HCT116 (cell line): ENCODE measurements around the gene PRKCA.

Experiments used
- EGR1 ChIP-seq: IDR thresholded peaks from 2 replicates; pipeline ENCODE4 v1.6.1; 2012; ENCODE audit warnings: low read depth
- EZH2 ChIP-seq: fragments of 200-600 bp; sonication (generic); IDR thresholded peaks from 2 replicates; pipeline ENCODE4 v1.6.1; 2017; ENCODE audit warnings: antibody characterized with exemption, mixed run types
- POLR2A ChIP-seq: IDR thresholded peaks from 2 replicates; pipeline ENCODE4 v1.7.0; 2011; ENCODE audit warnings: borderline replicate concordance; ENCODE audit not compliant: insufficient read depth, insufficient read length; ENCODE audit errors: extremely low read depth
- YY1 ChIP-seq: IDR thresholded peaks from 2 replicates; pipeline ENCODE4 v1.6.1; 2011; ENCODE audit warnings: low read length, low read depth, moderate library complexity, mild to moderate bottlenecking; ENCODE audit not compliant: insufficient replicate concordance; ENCODE audit errors: extremely low read depth
- TF ChIP-seq, protein P1 (sequence below), 3 experiments: fragments of 200-600 bp in 1 of 3; sonication (generic) in 1 of 3; IDR thresholded peaks in 2 of 3; conservative IDR thresholded peaks in 1 of 3; 2 replicates each; pipeline ENCODE4 v1.5.1; 2012 to 2017; ENCODE audit warnings: low read depth in 2 of 3, low read length in 2 of 3, antibody characterized with exemption in 1 of 3, borderline replicate concordance in 1 of 3, control low read depth in 1 of 3, mild to moderate bottlenecking in 1 of 3, mixed read lengths in 1 of 3, mixed run types in 1 of 3, moderate library complexity in 1 of 3; ENCODE audit not compliant: insufficient read depth in 1 of 3
- TF ChIP-seq, protein P2 (sequence below): IDR thresholded peaks from 2 replicates; pipeline ENCODE4 v1.6.1; 2011; ENCODE audit warnings: mild to moderate bottlenecking, low read length, moderate library complexity; ENCODE audit not compliant: insufficient replicate concordance; ENCODE audit errors: extremely low read depth
- TF ChIP-seq, protein P3 (sequence below): IDR thresholded peaks from 2 replicates; pipeline ENCODE4 v1.6.1; 2012

- TF ChIP-seq EZH2 = no peak
- TF ChIP-seq, protein P1, sequence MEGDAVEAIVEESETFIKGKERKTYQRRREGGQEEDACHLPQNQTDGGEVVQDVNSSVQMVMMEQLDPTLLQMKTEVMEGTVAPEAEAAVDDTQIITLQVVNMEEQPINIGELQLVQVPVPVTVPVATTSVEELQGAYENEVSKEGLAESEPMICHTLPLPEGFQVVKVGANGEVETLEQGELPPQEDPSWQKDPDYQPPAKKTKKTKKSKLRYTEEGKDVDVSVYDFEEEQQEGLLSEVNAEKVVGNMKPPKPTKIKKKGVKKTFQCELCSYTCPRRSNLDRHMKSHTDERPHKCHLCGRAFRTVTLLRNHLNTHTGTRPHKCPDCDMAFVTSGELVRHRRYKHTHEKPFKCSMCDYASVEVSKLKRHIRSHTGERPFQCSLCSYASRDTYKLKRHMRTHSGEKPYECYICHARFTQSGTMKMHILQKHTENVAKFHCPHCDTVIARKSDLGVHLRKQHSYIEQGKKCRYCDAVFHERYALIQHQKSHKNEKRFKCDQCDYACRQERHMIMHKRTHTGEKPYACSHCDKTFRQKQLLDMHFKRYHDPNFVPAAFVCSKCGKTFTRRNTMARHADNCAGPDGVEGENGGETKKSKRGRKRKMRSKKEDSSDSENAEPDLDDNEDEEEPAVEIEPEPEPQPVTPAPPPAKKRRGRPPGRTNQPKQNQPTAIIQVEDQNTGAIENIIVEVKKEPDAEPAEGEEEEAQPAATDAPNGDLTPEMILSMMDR (IDR thresholded peaks at IDR 0.05 in 2 of 3, conservative IDR thresholded peaks at IDR 0.05 in 1 of 3; ENCODE audit: borderline replicate concordance in 1 of 3, insufficient read depth in 1 of 3, low read depth in 2 of 3, low read length in 2 of 3) = no peak
- TF ChIP-seq, protein P2, sequence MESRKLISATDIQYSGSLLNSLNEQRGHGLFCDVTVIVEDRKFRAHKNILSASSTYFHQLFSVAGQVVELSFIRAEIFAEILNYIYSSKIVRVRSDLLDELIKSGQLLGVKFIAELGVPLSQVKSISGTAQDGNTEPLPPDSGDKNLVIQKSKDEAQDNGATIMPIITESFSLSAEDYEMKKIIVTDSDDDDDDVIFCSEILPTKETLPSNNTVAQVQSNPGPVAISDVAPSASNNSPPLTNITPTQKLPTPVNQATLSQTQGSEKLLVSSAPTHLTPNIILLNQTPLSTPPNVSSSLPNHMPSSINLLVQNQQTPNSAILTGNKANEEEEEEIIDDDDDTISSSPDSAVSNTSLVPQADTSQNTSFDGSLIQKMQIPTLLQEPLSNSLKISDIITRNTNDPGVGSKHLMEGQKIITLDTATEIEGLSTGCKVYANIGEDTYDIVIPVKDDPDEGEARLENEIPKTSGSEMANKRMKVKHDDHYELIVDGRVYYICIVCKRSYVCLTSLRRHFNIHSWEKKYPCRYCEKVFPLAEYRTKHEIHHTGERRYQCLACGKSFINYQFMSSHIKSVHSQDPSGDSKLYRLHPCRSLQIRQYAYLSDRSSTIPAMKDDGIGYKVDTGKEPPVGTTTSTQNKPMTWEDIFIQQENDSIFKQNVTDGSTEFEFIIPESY = no peak
- no peak for TF ChIP-seq YY1
- TF ChIP-seq, protein P3, sequence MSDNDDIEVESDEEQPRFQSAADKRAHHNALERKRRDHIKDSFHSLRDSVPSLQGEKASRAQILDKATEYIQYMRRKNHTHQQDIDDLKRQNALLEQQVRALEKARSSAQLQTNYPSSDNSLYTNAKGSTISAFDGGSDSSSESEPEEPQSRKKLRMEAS = no peak
- TF ChIP-seq EGR1 = no peak
- TF ChIP-seq POLR2A = no peak
Observed at GRCh38 chr17:66341462-66341861, 39.0 kb downstream of the PRKCA start.
